Activated T-helper 2 cell treated with anti-CD3 and anti-CD28 coated beads, Interferon-gamma antibody, Interleukin-2, Interleukin-4, amounts not matched to agents 10 μg/mL and 5 μg/mL and 100 μg/mL, durations not matched to agents 14 hours and 24 hours and 36 hours (primary cell): ENCODE measurements around the gene KCTD18. TPM values are rescaled to one million over a fixed set of nuclear protein-coding genes. Genes with fewer than 3 reads are reported as not detected.

Source experiments
- DNase-seq: peaks from one replicate; pipeline ENCODE4 v3.0.0; 2021; ENCODE audit warnings: low spot score
- H3K27ac Mint-ChIP-seq: one replicate; pipeline ENCODE4 v1.8.0; 2021; ENCODE audit warnings: mixed read lengths
- H3K27me3 Mint-ChIP-seq: one replicate; pipeline ENCODE4 v1.8.0; 2021; ENCODE audit warnings: low read depth, mixed read lengths
- H3K36me3 Mint-ChIP-seq: one replicate; pipeline ENCODE4 v1.8.0; 2021; ENCODE audit warnings: low read depth, mixed read lengths
- H3K4me1 Mint-ChIP-seq: one replicate; pipeline ENCODE4 v1.8.0; 2021; ENCODE audit warnings: low read depth, mixed read lengths
- H3K4me3 Mint-ChIP-seq: one replicate; pipeline ENCODE4 v1.8.0; 2021; ENCODE audit warnings: low read depth, mild to moderate bottlenecking, moderate library complexity, mixed read lengths
- H3K9me3 Mint-ChIP-seq: one replicate; pipeline ENCODE4 v1.8.0; 2021; ENCODE audit warnings: mixed read lengths
- intact Hi-C: fragments of 100-400 bp; cut with micrococcal nuclease; formaldehyde crosslinking; loops from one replicate; pipeline ENCODE4 v1.15.1; 2023
- total RNA-seq: library from RNA; stranded (reverse); gene quantifications from 2 replicates; pipeline ENCODE4 v1.2.3, GENCODE V29; 2022

The KCTD18 gene
- total RNA-seq, 1 donor from 2014 or later = 14.1 TPM

DNA sequence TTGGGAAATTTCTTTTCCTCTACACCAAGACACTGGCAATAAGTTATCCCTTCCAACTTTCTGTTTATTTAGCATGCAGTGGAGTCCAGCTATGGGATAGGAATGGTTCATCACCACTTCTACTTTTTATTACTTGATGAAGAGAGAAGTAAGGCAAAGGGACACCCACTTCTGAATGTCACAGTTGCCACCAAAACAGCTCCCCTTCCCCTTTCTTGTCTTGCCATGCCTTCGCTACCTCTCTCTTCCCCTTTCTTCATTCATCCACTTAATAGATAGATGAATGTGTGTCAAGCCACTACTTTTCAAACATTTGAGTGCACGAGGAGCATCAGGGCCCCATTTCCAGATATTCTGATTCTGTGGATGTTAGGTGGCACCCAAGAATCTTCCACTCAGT, 59.6 kb downstream of the KCTD18 start:
- H3K36me3 Mint-ChIP-seq = peaks cover 32% of the 10 kb centered on the region
- DNase-seq = no peak
- intact Hi-C loops = no loop called here

GRCh38 chr2:200449149-200449548, 60.7 kb downstream of the KCTD18 start:
- H3K4me1 Mint-ChIP-seq = peaks cover 31% of the 10 kb centered on the region
- intact Hi-C loops = no loop called here
- H3K9me3 Mint-ChIP-seq = no peaks in the 10 kb centered on the region
- no peak for DNase-seq
- H3K36me3 Mint-ChIP-seq = peaks cover 32% of the 10 kb centered on the region
- no peaks in the 10 kb centered on the region for H3K27me3 Mint-ChIP-seq
- H3K4me3 Mint-ChIP-seq = no peak overlapping the region
- no peak overlapping the region for H3K27ac Mint-ChIP-seq

More for the DNA sequence above, 59.6 kb downstream of the KCTD18 start:
- no peaks in the 10 kb centered on the region for H3K9me3 Mint-ChIP-seq
- H3K4me3 Mint-ChIP-seq = no peak overlapping the region
- no peak overlapping the region for H3K27ac Mint-ChIP-seq
- no peaks in the 10 kb centered on the region for H3K27me3 Mint-ChIP-seq
- H3K4me1 Mint-ChIP-seq = peaks cover 39% of the 10 kb centered on the region

GRCh38 chr2:200448455-200448854, 61.4 kb downstream of the KCTD18 start:
- Mint-ChIP-seq H3K4me3 (no peak overlapping the region), H3K9me3 (no peaks in the 10 kb centered on the region), H3K27me3 (no peaks in the 10 kb centered on the region), H3K4me1 (peaks cover 33% of the 10 kb centered on the region), H3K27ac (peak overlapping the region; percentile 35), H3K36me3 (peaks cover 38% of the 10 kb centered on the region)
- intact Hi-C loops = no loop called here
- no peak for DNase-seq

GRCh38 chr2:200447139-200447855, 62.6 kb downstream of the KCTD18 start:
- intact Hi-C loops = loop anchor here (1.0 kb wide), 1 partner anchor 8 kb away; no protein-coding TSS in a partner anchor
- peaks cover 49% of the 10 kb centered on the region for H3K36me3 Mint-ChIP-seq

GRCh38 chr2:200446612-200447011, 63.3 kb downstream of the KCTD18 start:
- no peaks in the 10 kb centered on the region for H3K9me3 Mint-ChIP-seq
- peaks cover 31% of the 10 kb centered on the region for H3K4me1 Mint-ChIP-seq
- H3K27me3 Mint-ChIP-seq = no peaks in the 10 kb centered on the region
- H3K4me3 Mint-ChIP-seq = peak overlapping the region; percentile 26
- H3K36me3 Mint-ChIP-seq = peaks cover 53% of the 10 kb centered on the region
- H3K27ac Mint-ChIP-seq = peak overlapping the region; percentile 86
- intact Hi-C loops = loop anchor here (1.0 kb wide), 1 partner anchor 9 kb away; no protein-coding TSS in a partner anchor
- DNase-seq = no peak

More at GRCh38 chr2:200447139-200447855, 62.6 kb downstream of the KCTD18 start:
- H3K27me3 Mint-ChIP-seq = no peaks in the 10 kb centered on the region
- peak overlapping the region; percentile 26 for H3K4me3 Mint-ChIP-seq
- H3K27ac Mint-ChIP-seq = peak overlapping the region; percentile 86
- no peak for DNase-seq
- peaks cover 31% of the 10 kb centered on the region for H3K4me1 Mint-ChIP-seq
- no peaks in the 10 kb centered on the region for H3K9me3 Mint-ChIP-seq

DNA sequence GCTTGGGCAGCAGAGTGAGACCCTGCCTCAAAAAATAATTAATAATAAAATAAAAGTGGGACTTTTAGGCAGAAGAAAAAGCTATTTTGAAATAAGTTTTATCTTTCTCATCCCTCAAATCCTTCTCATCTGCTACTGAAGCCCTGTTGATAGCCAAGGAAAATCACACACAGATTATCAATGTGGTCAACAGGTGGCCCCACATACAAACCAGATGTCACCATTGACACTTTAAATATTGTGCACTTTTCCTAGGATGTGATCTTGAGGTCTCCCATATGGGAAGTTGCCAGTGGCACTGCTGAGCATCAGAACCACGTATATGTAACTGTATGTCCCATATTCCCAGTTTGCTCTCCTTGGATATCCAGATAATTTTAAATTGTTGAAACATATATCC, 64.6 kb downstream of the KCTD18 start:
- DNase-seq = no peak
- Mint-ChIP-seq H3K36me3 (peaks cover 60% of the 10 kb centered on the region), H3K9me3 (no peaks in the 10 kb centered on the region), H3K4me3 (no peak overlapping the region), H3K4me1 (peaks cover 29% of the 10 kb centered on the region), H3K27ac (no peak overlapping the region), H3K27me3 (no peaks in the 10 kb centered on the region)
- intact Hi-C loops = no loop called here

GRCh38 chr2:200444530-200444929, 65.3 kb downstream of the KCTD18 start:
- peaks cover 63% of the 10 kb centered on the region for H3K36me3 Mint-ChIP-seq
- H3K4me3 Mint-ChIP-seq = no peak overlapping the region
- no peaks in the 10 kb centered on the region for H3K27me3 Mint-ChIP-seq
- intact Hi-C loops = no loop called here
- no peak for DNase-seq
- H3K9me3 Mint-ChIP-seq = no peaks in the 10 kb centered on the region
- peaks cover 29% of the 10 kb centered on the region for H3K4me1 Mint-ChIP-seq
- no peak overlapping the region for H3K27ac Mint-ChIP-seq

GRCh38 chr2:200443916-200444315, 66.0 kb downstream of the KCTD18 start:
- no peak overlapping the region for H3K27ac Mint-ChIP-seq
- no peaks in the 10 kb centered on the region for H3K27me3 Mint-ChIP-seq
- H3K4me1 Mint-ChIP-seq = peaks cover 28% of the 10 kb centered on the region
- intact Hi-C loops = no loop called here
- H3K4me3 Mint-ChIP-seq = no peak overlapping the region
- no peak for DNase-seq
- peaks cover 66% of the 10 kb centered on the region for H3K36me3 Mint-ChIP-seq
- H3K9me3 Mint-ChIP-seq = no peaks in the 10 kb centered on the region

DNA sequence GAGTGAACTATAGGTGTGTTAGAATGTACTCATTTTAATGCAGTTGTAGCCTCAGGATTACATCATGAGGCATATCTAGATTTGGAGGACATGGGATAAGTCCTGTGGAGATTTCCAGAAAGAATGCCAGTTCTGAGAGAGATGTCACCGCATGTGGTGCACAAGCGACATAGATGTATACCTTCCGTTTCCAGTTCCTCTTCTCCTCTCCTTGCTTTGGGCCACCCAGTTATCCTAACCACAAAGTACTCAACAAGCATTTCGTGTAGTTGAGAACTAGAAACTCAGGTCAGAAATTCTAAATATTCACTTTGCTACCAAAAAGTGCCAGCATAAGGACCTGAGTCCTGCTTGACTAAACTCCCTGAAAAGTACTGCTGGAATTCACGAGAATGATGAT, 66.5 kb downstream of the KCTD18 start:
- no peaks in the 10 kb centered on the region for H3K27me3 Mint-ChIP-seq
- H3K4me3 Mint-ChIP-seq = no peak overlapping the region
- no peaks in the 10 kb centered on the region for H3K9me3 Mint-ChIP-seq
- intact Hi-C loops = no loop called here
- DNase-seq = no peak
- peaks cover 63% of the 10 kb centered on the region for H3K36me3 Mint-ChIP-seq
- peaks cover 22% of the 10 kb centered on the region for H3K4me1 Mint-ChIP-seq
- H3K27ac Mint-ChIP-seq = no peak overlapping the region

GRCh38 chr2:200442471-200442870, 67.4 kb downstream of the KCTD18 start:
- no peaks in the 10 kb centered on the region for H3K27me3 Mint-ChIP-seq
- peaks cover 65% of the 10 kb centered on the region for H3K36me3 Mint-ChIP-seq
- no peak overlapping the region for H3K4me3 Mint-ChIP-seq
- H3K27ac Mint-ChIP-seq = no peak overlapping the region
- DNase-seq = no peak
- H3K4me1 Mint-ChIP-seq = peaks cover 21% of the 10 kb centered on the region
- no peaks in the 10 kb centered on the region for H3K9me3 Mint-ChIP-seq
- intact Hi-C loops = no loop called here

DNA sequence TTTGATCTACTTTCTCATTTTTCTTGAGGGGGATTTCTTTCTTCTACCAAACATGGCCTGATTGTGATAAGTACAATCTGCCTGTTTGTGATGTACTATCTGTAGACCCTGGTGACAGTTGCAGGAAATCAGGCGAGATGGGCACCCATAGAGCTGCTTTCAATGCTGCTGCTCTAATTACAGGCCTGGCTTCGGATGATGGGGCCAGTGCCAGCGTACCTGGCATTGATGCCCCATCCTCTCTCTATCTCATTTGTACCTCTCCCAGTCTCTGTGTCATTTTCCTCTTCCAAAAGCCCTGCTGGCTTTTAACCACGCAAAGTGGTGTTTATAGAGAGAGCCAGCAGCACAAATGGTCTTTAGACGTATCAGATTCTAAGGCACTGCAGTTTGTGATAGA, 69.9 kb downstream of the KCTD18 start:
- Mint-ChIP-seq H3K36me3 (peaks cover 70% of the 10 kb centered on the region), H3K4me3 (no peak overlapping the region), H3K27me3 (no peaks in the 10 kb centered on the region), H3K9me3 (peaks cover 8% of the 10 kb centered on the region), H3K4me1 (peaks cover 7% of the 10 kb centered on the region), H3K27ac (no peak overlapping the region)
- no peak for DNase-seq
- intact Hi-C loops = no loop called here
